Fibroblast of skin of left quadriceps (primary cell): ENCODE measurements around the gene PPM1M.
"Not testable (repeated sequence)": the region's sequence is repeated elsewhere in the genome, so short reads cannot be mapped to it uniquely, and the experiment has no call there.

Experiments
- DNase-seq, 2 experiments: peaks; one replicate each; pipeline ENCODE4 v3.0.0-alpha.2; 2013; ENCODE audit warnings: low read depth in 2 of 2

PPM1M gene

GRCh38 chr3:52246728-52247408, 1.3 kb downstream of the PPM1M start:
- no peak for DNase-seq

- DNase-seq, result no peak
Measured at GRCh38 chr3:52247409-52248164, 2.0 kb downstream of the PPM1M start.

GRCh38 chr3:52248165-52248541, 2.6 kb downstream of the PPM1M start:
- DNase-seq, result no peak

- DNase-seq, result no peak
Measured at GRCh38 chr3:52248816-52249547, 3.4 kb downstream of the PPM1M start.

GRCh38 chr3:52249683-52250082, 4.1 kb downstream of the PPM1M start:
- DNase-seq, result no peak

- no peak for DNase-seq
Measured at GRCh38 chr3:52250122-52250521, 4.6 kb downstream of the PPM1M start.

GRCh38 chr3:52253314-52254304, 8.1 kb downstream of the PPM1M start:
- DNase-seq, result no peak

GRCh38 chr3:52254608-52255007, 9.0 kb downstream of the PPM1M start:
- DNase-seq, result no peak

- DNase-seq, result no peak
Measured at GRCh38 chr3:52256159-52256558, 10.6 kb downstream of the PPM1M start.

GRCh38 chr3:52256622-52257021, 11.1 kb downstream of the PPM1M start:
- DNase-seq, result no peak

- no peak for DNase-seq
Measured at GRCh38 chr3:52257911-52258310, 12.4 kb downstream of the PPM1M start.

GRCh38 chr3:52259035-52259434, 13.5 kb downstream of the PPM1M start:
- no peak for DNase-seq

- DNase-seq, result no peak
Measured at GRCh38 chr3:52259448-52259847, 13.9 kb downstream of the PPM1M start.

- no peak for DNase-seq
Measured at GRCh38 chr3:52262447-52262846, 16.9 kb downstream of the PPM1M start.

GRCh38 chr3:52265387-52265786, 19.8 kb downstream of the PPM1M start:
- DNase-seq, result no peak

- no peak for DNase-seq
Measured at GRCh38 chr3:52268036-52268435, 22.5 kb downstream of the PPM1M start.

GRCh38 chr3:52269776-52270175, 24.2 kb downstream of the PPM1M start:
- DNase-seq, result no peak

- DNase-seq, result no peak
Measured at GRCh38 chr3:52270252-52270754, 24.7 kb downstream of the PPM1M start.

GRCh38 chr3:52272172-52272571, 26.6 kb downstream of the PPM1M start:
- DNase-seq, result not testable (repeated sequence)

GRCh38 chr3:52272831-52273230, 27.3 kb downstream of the PPM1M start:
- DNase-seq, result no peak

- DNase-seq, result not testable (repeated sequence)
Measured at GRCh38 chr3:52274781-52275180, 29.2 kb downstream of the PPM1M start.
